Measurements from ENCODE around the gene VTI1A. TPM values are rescaled to one million over a fixed set of nuclear protein-coding genes. Genes with fewer than 3 reads are reported as not detected.

The VTI1A gene
- total RNA-seq, 1 donor from 2014 or later: 33.3 TPM

GRCh38 chr10:112766636-112767035, 319.6 kb downstream of the VTI1A start:
- Mint-ChIP-seq H3K36me3 (ENCODE audit: low read depth, unreplicated experiment) (peaks cover 2% of the 10 kb centered on the region), H3K27me3 (ENCODE audit: low read depth, unreplicated experiment) (no peaks in the 10 kb centered on the region), H3K4me1 (ENCODE audit: low read depth, unreplicated experiment) (peaks cover 17% of the 10 kb centered on the region), H3K27ac (ENCODE audit: unreplicated experiment) (no peak overlapping the region), H3K4me3 (ENCODE audit: unreplicated experiment) (no peak overlapping the region), H3K9me3 (ENCODE audit: unreplicated experiment) (no peaks in the 10 kb centered on the region)
- Histone ChIP-seq H3K4me3 (ENCODE audit: insufficient read depth, low read depth, low read length) (no peak overlapping the region), H3K9me3 (ENCODE audit: insufficient read depth, low read depth, low read length) (no peaks in the 10 kb centered on the region), H3K4me2 (ENCODE audit: low read length) (no peak overlapping the region), H2AFZ (ENCODE audit: low read depth, low read length) (no peak overlapping the region), H3K27me3 (ENCODE audit: insufficient read depth, low read length) (peaks cover 17% of the 10 kb centered on the region), H3K27ac (ENCODE audit: low read depth, low read length) (no peak overlapping the region), H3K79me2 (ENCODE audit: insufficient read depth, low read length) (no peaks in the 10 kb centered on the region), H4K20me1 (ENCODE audit: insufficient read depth, low read length) (peaks cover 7% of the 10 kb centered on the region), H3K9ac (ENCODE audit: low read length) (no peak overlapping the region), H3K36me3 (ENCODE audit: insufficient read depth, low read length) (no peaks in the 10 kb centered on the region), H3K4me1 (ENCODE audit: insufficient read depth, low read length) (peaks cover 8% of the 10 kb centered on the region)
- no peak for DNase-seq (ENCODE audit: low read depth)
- FAIRE-seq: no peak
- no peak for TF ChIP-seq EZH2 (IDR thresholded peaks at IDR 0.05; ENCODE audit: insufficient read depth, low read length)
- TF ChIP-seq, protein P1, sequence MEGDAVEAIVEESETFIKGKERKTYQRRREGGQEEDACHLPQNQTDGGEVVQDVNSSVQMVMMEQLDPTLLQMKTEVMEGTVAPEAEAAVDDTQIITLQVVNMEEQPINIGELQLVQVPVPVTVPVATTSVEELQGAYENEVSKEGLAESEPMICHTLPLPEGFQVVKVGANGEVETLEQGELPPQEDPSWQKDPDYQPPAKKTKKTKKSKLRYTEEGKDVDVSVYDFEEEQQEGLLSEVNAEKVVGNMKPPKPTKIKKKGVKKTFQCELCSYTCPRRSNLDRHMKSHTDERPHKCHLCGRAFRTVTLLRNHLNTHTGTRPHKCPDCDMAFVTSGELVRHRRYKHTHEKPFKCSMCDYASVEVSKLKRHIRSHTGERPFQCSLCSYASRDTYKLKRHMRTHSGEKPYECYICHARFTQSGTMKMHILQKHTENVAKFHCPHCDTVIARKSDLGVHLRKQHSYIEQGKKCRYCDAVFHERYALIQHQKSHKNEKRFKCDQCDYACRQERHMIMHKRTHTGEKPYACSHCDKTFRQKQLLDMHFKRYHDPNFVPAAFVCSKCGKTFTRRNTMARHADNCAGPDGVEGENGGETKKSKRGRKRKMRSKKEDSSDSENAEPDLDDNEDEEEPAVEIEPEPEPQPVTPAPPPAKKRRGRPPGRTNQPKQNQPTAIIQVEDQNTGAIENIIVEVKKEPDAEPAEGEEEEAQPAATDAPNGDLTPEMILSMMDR (IDR thresholded peaks at IDR 0.05; ENCODE audit: insufficient read depth, low read depth, low read length): no peak

- H3K9me3 Mint-ChIP-seq (ENCODE audit: unreplicated experiment): no peaks in the 10 kb centered on the region
- peaks cover 7% of the 10 kb centered on the region for H4K20me1 ChIP-seq (ENCODE audit: insufficient read depth, low read length)
- H2AFZ ChIP-seq (ENCODE audit: low read depth, low read length): no peak overlapping the region
- no peak for FAIRE-seq
- no peak overlapping the region for H3K27ac ChIP-seq (ENCODE audit: low read depth, low read length)
- no peak overlapping the region for H3K4me2 ChIP-seq (ENCODE audit: low read length)
- DNase-seq (ENCODE audit: low read depth): no peak
- peaks cover 2% of the 10 kb centered on the region for H3K36me3 Mint-ChIP-seq (ENCODE audit: low read depth, unreplicated experiment)
- no peaks in the 10 kb centered on the region for H3K79me2 ChIP-seq (ENCODE audit: insufficient read depth, low read length)
- no peaks in the 10 kb centered on the region for H3K36me3 ChIP-seq (ENCODE audit: insufficient read depth, low read length)
- H3K27me3 Mint-ChIP-seq (ENCODE audit: low read depth, unreplicated experiment): no peaks in the 10 kb centered on the region
- H3K4me1 Mint-ChIP-seq (ENCODE audit: low read depth, unreplicated experiment): peaks cover 17% of the 10 kb centered on the region
- H3K4me1 ChIP-seq (ENCODE audit: insufficient read depth, low read length): peaks cover 8% of the 10 kb centered on the region
- no peak overlapping the region for H3K9ac ChIP-seq (ENCODE audit: low read length)
- no peaks in the 10 kb centered on the region for H3K9me3 ChIP-seq (ENCODE audit: insufficient read depth, low read depth, low read length)
- H3K27me3 ChIP-seq (ENCODE audit: insufficient read depth, low read length): peaks cover 13% of the 10 kb centered on the region
- H3K4me3 ChIP-seq (ENCODE audit: insufficient read depth, low read depth, low read length): no peak overlapping the region
- H3K4me3 Mint-ChIP-seq (ENCODE audit: unreplicated experiment): no peak overlapping the region
- TF ChIP-seq EZH2 (IDR thresholded peaks at IDR 0.05; ENCODE audit: insufficient read depth, low read length): no peak
- TF ChIP-seq, protein P1 (IDR thresholded peaks at IDR 0.05; ENCODE audit: insufficient read depth, low read depth, low read length): no peak
- H3K27ac Mint-ChIP-seq (ENCODE audit: unreplicated experiment): no peak overlapping the region
These were observed 320.1 kb downstream of the VTI1A start for GRCh38 chr10:112767156-112767555.

GRCh38 chr10:112768121-112768520, 321.1 kb downstream of the VTI1A start:
- FAIRE-seq: no peak
- no peak overlapping the region for H3K27ac ChIP-seq (ENCODE audit: low read depth, low read length)
- DNase-seq (ENCODE audit: low read depth): no peak

More at GRCh38 chr10:112768121-112768520, 321.1 kb downstream of the VTI1A start:
- Mint-ChIP-seq H3K9me3 (ENCODE audit: unreplicated experiment) (no peaks in the 10 kb centered on the region), H3K27me3 (ENCODE audit: low read depth, unreplicated experiment) (no peaks in the 10 kb centered on the region), H3K4me1 (ENCODE audit: low read depth, unreplicated experiment) (peaks cover 17% of the 10 kb centered on the region), H3K4me3 (ENCODE audit: unreplicated experiment) (no peak overlapping the region), H3K36me3 (ENCODE audit: low read depth, unreplicated experiment) (peaks cover 2% of the 10 kb centered on the region), H3K27ac (ENCODE audit: unreplicated experiment) (no peak overlapping the region)
- H3K27me3 ChIP-seq (ENCODE audit: insufficient read depth, low read length): peaks cover 13% of the 10 kb centered on the region
- H3K4me3 ChIP-seq (ENCODE audit: insufficient read depth, low read depth, low read length): no peak overlapping the region
- no peak for TF ChIP-seq EZH2 (IDR thresholded peaks at IDR 0.05; ENCODE audit: insufficient read depth, low read length)
- TF ChIP-seq, protein P1 (IDR thresholded peaks at IDR 0.05; ENCODE audit: insufficient read depth, low read depth, low read length): no peak
- no peaks in the 10 kb centered on the region for H3K9me3 ChIP-seq (ENCODE audit: insufficient read depth, low read depth, low read length)
- no peaks in the 10 kb centered on the region for H3K36me3 ChIP-seq (ENCODE audit: insufficient read depth, low read length)
- H3K4me1 ChIP-seq (ENCODE audit: insufficient read depth, low read length): peaks cover 8% of the 10 kb centered on the region
- H3K9ac ChIP-seq (ENCODE audit: low read length): no peak overlapping the region
- H3K79me2 ChIP-seq (ENCODE audit: insufficient read depth, low read length): no peaks in the 10 kb centered on the region
- no peak overlapping the region for H2AFZ ChIP-seq (ENCODE audit: low read depth, low read length)
- peaks cover 7% of the 10 kb centered on the region for H4K20me1 ChIP-seq (ENCODE audit: insufficient read depth, low read length)
- no peak overlapping the region for H3K4me2 ChIP-seq (ENCODE audit: low read length)

All from astrocyte (in vitro differentiated cells and primary cell).